Mucosa of rectum (tissue), 2 donors: ENCODE measurements around the gene HACD1.

Source experiments
- H3K27ac ChIP-seq, 2 donors: one replicate each; pipeline ENCODE4 v1.7.0; 2013; ENCODE audit warnings: inconsistent platforms in 2 of 2, low read depth in 2 of 2, low read length in 2 of 2
- H3K27me3 ChIP-seq, 2 donors: one replicate each; pipeline ENCODE4 v1.7.0; 2013; ENCODE audit warnings: low read length in 2 of 2; ENCODE audit not compliant: control insufficient read depth in 2 of 2, insufficient read depth in 2 of 2
- H3K36me3 ChIP-seq, 2 donors: one replicate each; pipeline ENCODE4 v1.7.0; 2013; ENCODE audit warnings: low read length in 2 of 2; ENCODE audit not compliant: control insufficient read depth in 2 of 2, insufficient read depth in 2 of 2
- H3K4me1 ChIP-seq, 2 donors: one replicate each; pipeline ENCODE4 v1.7.0; 2013; ENCODE audit warnings: low read length in 2 of 2, mild to moderate bottlenecking in 1 of 2; ENCODE audit not compliant: control insufficient read depth in 2 of 2, insufficient read depth in 2 of 2
- H3K4me3 ChIP-seq, 2 donors: one replicate each; pipeline ENCODE4 v1.7.0; 2013; ENCODE audit warnings: low read length in 2 of 2
- H3K9ac ChIP-seq, 2 donors: one replicate each; pipeline ENCODE4 v1.7.0; 2013; ENCODE audit warnings: low read length in 2 of 2, low read depth in 1 of 2, mild to moderate bottlenecking in 1 of 2
- H3K9me3 ChIP-seq, 2 donors: one replicate each; pipeline ENCODE4 v1.7.0; 2013; ENCODE audit warnings: low read length in 2 of 2; ENCODE audit not compliant: control insufficient read depth in 2 of 2
- donor health status: healthy.
- donor health status: Normal muscosa, but diverticular disease.

Gene HACD1

DNA sequence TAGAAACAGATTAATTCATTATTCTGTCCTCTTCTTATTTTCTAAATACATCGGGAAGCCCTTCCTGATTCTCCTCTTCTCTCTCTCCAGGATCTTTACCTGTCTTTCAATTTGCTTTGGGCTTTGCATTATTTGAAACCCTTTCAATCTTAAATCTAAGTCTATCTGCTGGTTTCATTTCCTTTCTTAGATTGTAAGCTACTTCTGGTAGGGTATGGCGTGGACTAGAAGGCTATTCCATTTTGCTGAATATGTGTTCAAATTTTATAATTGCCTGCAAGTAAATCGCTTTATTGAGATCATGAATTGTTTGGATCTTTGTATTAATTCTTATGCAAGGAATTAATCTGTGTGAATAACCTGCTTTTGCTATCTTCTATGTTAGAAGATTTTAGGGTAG is 37.8 kb upstream of the HACD1 start:
- Histone ChIP-seq H3K27me3 (no peaks in the 10 kb centered on the region), H3K27ac (no peak overlapping the region), H3K9me3 (no peaks in the 10 kb centered on the region), H3K4me3 (no peak overlapping the region), H3K9ac (no peak overlapping the region), H3K4me1 (peaks cover 0 to 3% of the 10 kb centered on the region in 2 donors), H3K36me3 (peaks cover 0 to 4% of the 10 kb centered on the region in 2 donors)

DNA sequence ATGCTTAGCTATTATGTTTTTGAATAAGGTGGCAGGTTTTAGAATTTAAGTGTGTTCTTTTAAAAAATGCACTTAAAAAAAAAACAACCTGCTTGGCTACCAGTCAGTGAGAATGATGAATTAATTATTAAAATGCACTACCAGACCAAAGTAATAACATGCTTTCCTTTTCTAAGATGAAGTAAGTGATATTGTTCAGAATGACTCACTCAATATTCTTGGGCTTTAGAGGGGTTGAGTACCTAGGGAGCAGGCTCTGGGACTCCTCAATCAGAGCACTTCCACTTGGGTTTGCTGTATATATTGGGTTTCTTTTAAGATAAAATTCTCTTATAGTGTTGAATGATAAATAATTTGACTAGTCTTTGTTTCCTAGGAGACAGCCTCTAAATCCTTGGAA is 35.4 kb upstream of the HACD1 start:
- H3K27ac ChIP-seq: no peak overlapping the region
- H3K36me3 ChIP-seq: peaks cover 0 to 5% of the 10 kb centered on the region in 2 donors
- no peaks in the 10 kb centered on the region for H3K9me3 ChIP-seq
- no peak overlapping the region for H3K4me3 ChIP-seq
- H3K4me1 ChIP-seq: peaks cover 0 to 2% of the 10 kb centered on the region in 2 donors
- no peak overlapping the region for H3K9ac ChIP-seq
- no peaks in the 10 kb centered on the region for H3K27me3 ChIP-seq

DNA sequence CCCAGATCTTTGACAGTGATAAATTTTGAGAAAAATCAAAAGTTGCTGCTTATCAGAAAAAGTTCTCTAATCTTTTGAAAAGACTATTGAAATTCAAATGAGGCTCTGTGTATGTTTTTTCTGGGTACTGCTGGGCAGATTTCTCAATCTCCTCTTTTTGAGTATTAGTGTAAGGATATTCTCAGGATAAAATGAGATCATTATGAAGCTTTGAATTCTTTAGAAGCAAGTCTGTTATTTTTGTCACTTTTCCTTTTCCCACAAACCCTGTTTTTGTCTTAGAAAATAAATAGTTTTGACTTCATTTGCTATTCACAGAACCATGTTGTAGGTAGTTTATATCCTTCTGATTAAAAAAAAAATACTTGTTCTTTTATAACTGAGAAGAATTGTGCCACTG is 34.7 kb upstream of the HACD1 start:
- Histone ChIP-seq H3K36me3 (peaks cover 0 to 5% of the 10 kb centered on the region in 2 donors), H3K9me3 (no peaks in the 10 kb centered on the region), H3K27ac (no peak overlapping the region), H3K4me3 (no peak overlapping the region), H3K9ac (no peak overlapping the region), H3K27me3 (no peaks in the 10 kb centered on the region), H3K4me1 (peaks cover 0 to 2% of the 10 kb centered on the region in 2 donors)

DNA sequence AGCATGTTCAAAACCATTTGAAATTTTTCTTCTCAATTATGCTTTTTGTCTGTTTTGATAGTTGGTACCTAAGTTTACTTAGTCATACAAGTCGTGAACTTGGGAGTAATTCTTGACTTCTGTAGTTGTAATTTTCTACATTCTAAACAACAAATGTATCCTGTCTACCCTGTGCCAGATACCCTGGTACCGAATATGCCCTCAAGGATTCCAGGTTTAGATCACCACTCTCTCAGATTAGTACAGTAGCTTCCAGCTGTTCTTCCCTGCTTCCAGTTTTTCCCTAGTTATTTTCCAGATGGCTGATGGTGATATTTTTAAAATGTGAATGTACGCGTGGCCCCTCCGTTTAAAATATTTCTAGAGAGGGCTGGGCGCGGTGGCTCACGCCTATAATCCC is 33.2 kb upstream of the HACD1 start:
- H3K27me3 ChIP-seq: no peaks in the 10 kb centered on the region
- peaks cover 9 to 10% of the 10 kb centered on the region in 2 donors for H3K4me1 ChIP-seq
- no peaks in the 10 kb centered on the region for H3K9me3 ChIP-seq
- H3K9ac ChIP-seq: no peak overlapping the region
- no peak overlapping the region for H3K4me3 ChIP-seq
- H3K36me3 ChIP-seq: peaks cover 0 to 5% of the 10 kb centered on the region in 2 donors
- no peak overlapping the region for H3K27ac ChIP-seq

DNA sequence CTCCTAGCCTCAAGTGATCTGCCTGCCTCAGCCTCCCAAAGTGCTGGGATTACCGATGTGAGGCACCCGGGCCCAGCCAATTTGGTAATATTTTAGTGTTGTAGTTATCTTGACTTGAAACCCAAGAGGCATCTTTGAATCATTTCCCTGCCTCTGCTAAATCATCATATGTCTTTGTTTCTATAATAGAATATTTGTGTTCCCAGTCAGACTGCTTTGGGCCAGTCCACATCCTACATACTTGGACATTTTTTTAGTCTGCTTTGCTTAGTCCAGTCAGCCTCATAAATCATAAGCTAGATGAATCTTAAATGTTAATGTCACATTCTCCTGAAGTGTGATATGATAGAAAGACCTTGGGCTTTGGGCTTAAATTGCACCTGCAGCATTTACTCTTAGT is 32.7 kb upstream of the HACD1 start:
- Histone ChIP-seq H3K36me3 (peaks cover 0 to 5% of the 10 kb centered on the region in 2 donors), H3K4me1 (peaks cover 14% of the 10 kb centered on the region in 2 donors), H3K4me3 (no peak overlapping the region), H3K27me3 (no peaks in the 10 kb centered on the region), H3K9me3 (no peaks in the 10 kb centered on the region), H3K27ac (no peak overlapping the region), H3K9ac (no peak overlapping the region)

DNA sequence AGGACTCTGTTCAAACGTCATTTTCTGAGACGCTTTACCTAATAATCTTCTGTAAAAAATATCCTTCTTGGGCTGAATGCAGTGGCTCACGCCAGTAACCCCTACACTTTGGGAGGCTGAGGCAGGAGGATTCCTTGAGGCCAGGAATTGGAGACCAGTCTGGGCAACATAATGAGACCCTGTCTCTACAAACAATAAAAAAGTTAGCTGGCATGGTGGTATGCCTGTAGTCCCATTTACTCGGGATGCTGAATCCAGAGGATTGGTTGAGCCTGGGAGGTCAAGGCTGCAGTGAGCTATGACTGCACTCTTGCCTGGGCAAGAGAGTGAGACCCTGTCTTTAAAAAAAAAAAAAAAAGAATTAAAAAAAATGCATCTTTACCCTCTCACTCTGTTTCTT is 31.9 kb upstream of the HACD1 start:
- Histone ChIP-seq H3K9me3 (no peaks in the 10 kb centered on the region), H3K27me3 (no peaks in the 10 kb centered on the region), H3K36me3 (peaks cover 0 to 5% of the 10 kb centered on the region in 2 donors), H3K4me1 (peaks cover 12 to 16% of the 10 kb centered on the region in 2 donors), H3K27ac (no peak overlapping the region), H3K9ac (no peak overlapping the region), H3K4me3 (no peak overlapping the region)

DNA sequence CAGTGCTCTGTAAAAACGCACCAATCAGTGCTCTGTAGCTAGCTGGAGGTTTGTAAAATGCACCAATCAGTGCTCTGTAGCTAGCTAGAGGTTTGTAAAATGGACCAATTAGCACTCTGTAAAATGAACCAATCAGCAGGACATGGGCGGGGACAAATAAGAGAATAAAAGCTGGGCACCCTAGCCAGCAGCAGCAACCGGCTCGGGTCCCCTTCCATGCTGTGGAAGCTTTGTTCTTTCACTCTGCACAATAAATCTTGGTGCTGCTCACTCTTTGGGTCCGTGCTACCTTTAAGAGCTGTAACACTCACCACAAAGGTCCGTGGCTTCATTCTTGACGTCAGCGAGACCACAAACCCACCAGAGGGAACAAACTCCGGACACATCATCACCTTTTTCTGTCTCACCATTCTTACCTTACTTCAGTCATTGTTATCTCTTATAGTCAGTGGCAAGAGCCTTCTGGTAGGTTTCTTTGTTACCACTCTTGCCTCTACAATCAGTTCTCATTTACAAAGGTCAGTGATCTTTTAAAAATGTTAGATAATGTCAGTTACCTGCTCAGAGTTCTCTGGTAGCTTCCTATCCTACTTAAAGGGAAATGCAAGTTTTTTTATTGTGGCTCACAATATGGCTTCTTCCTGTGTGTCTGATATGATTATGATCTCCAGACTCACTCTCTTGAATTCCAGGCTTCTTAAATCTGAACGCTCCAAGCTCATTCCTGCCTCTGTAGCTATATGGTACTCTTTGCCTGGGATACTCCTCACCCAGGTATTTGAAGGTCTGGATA is 31.3 kb upstream of the HACD1 start:
- H3K9me3 ChIP-seq: no peaks in the 10 kb centered on the region
- H3K4me1 ChIP-seq: peaks cover 12 to 16% of the 10 kb centered on the region in 2 donors
- peaks cover 0 to 5% of the 10 kb centered on the region in 2 donors for H3K36me3 ChIP-seq
- H3K27ac ChIP-seq: no peak overlapping the region
- no peak overlapping the region for H3K4me3 ChIP-seq
- no peaks in the 10 kb centered on the region for H3K27me3 ChIP-seq
- H3K9ac ChIP-seq: no peak overlapping the region

DNA sequence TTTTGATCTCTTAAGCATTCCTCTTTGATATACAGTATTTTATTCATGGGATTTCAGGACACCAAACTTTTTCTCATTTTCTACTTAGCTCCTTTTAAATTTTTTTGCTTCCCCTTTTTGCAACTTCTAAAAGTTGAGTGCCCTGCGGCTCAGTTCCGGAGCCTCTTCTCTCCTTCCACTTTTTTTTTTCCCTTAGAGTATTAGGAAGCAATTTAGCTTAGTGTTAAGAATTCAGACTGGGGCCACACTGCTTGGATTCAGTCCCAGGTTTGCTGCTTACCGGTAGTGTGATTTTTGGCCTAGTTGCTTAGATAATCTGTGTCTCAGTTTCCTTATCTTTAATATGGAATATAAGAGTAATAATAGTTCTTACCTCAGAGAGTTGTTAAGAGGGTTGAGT is 30.2 kb upstream of the HACD1 start:
- Histone ChIP-seq H3K27ac (no peak overlapping the region), H3K9me3 (no peaks in the 10 kb centered on the region), H3K4me3 (no peak overlapping the region), H3K36me3 (peaks cover 0 to 2% of the 10 kb centered on the region in 2 donors), H3K4me1 (peaks cover 17 to 20% of the 10 kb centered on the region in 2 donors), H3K9ac (no peak overlapping the region), H3K27me3 (no peaks in the 10 kb centered on the region)

DNA sequence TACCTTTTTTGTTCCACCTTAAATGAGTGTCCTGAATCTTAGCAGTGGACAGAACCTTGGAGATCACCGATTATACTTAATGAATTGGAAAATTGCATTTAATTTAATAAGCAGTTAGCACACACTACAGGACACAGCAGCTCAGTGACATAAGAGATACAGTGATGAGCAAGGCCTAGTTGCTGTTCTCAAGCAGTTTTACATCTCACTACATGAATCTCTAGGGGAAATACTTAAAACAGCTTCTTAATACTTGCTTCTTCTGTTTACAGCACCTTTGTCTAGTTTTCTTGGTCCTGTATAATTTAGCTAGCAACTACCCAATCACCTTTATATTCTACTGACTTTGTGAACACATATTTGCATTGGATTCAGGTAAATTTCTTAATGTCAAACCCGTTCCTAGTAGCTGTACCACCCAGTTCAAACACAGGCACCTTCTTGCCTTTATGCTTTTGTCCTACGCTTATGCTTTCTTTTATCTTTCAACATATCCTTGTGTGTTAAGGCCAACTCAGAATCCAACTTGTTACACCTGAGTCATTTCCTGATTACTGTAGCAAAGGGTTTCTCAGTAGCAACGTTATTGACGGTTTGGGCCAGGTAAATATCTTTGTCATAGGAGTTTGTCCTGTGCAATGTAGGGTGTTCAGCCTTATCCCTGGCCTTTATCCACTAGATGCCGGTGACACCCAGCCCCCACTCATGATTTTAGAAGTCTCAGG is 28.6 kb upstream of the HACD1 start:
- H3K4me3 ChIP-seq: peak overlapping the region; percentile 20 to 99
- H3K27me3 ChIP-seq: no peaks in the 10 kb centered on the region
- H3K9me3 ChIP-seq: no peaks in the 10 kb centered on the region
- H3K27ac ChIP-seq: no peak overlapping the region
- H3K36me3 ChIP-seq: peaks cover 0 to 2% of the 10 kb centered on the region in 2 donors
- peaks cover 17 to 20% of the 10 kb centered on the region in 2 donors for H3K4me1 ChIP-seq
- peak overlapping the region in 1 of 2 donors; percentile 28 for H3K9ac ChIP-seq

DNA sequence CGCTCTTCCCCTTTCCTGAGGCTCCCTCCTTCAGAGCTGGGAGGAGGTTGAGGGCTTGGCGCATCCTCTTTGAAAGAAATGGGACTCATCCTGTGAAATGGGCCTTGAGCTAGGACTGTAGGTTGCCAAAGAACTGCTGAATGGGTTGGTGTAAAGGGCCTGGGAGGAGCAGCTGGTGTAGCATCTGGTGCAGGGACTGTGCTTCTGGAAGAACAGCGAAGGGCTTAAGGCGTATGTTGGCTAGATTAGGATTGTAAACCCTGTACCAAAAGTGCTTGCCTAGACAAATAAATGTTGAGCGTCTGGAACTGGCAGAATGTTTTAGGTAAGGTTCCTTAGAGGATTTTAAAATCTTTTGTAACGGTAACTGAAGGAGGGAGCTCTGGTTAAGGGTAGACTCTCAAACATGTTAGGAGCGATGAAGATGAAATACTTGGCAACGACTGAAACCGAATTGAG is 27.3 kb upstream of the HACD1 start:
- Histone ChIP-seq H3K4me3 (peak overlapping the region; percentile 91 to 99), H3K27me3 (no peaks in the 10 kb centered on the region), H3K4me1 (peaks cover 17 to 20% of the 10 kb centered on the region in 2 donors), H3K9ac (peak overlapping the region; percentile 76 to 98), H3K36me3 (no peaks in the 10 kb centered on the region), H3K27ac (peak overlapping the region; percentile 94 to 95), H3K9me3 (no peaks in the 10 kb centered on the region)
